GM19467 (cell line): ENCODE measurements around the gene PPP2R2B.

Experiments used
- ATAC-seq: cut with Tn5 transposase; IDR thresholded peaks from one replicate; pipeline ENCODE4 v1.9.1; 2021; ENCODE audit warnings: mild to moderate bottlenecking, moderate library complexity; ENCODE audit not compliant: unreplicated experiment

Gene PPP2R2B

DNA sequence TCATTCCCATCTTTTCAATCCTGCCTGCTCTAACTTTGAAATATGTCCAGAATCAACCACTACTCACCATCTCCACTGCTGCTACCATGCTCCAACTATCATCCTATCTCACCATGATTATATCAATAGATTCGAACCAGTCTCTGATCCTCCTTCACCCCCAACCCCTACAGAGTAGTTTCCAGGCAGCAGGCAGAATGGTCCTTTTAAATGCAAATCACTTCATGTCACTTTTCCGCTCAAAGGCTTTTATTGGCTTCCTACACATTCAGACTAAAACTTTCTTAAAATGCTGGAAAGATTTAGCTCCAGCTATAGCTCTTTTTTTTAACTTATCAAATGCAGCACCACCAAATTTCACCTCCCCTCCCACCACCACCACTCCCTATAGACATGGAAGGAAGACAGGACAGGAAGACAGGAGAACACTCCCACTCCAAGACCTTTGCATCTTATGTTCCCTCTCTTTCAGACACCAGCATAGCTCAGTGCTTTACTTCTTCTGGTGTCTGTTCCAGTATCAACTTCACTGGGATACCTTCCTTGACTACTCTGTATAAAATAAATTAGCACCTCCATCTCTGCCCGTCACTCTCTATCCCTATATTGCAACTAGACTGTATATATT is 9.9 kb upstream of the PPP2R2B start:
- ATAC-seq, result no peak

DNA sequence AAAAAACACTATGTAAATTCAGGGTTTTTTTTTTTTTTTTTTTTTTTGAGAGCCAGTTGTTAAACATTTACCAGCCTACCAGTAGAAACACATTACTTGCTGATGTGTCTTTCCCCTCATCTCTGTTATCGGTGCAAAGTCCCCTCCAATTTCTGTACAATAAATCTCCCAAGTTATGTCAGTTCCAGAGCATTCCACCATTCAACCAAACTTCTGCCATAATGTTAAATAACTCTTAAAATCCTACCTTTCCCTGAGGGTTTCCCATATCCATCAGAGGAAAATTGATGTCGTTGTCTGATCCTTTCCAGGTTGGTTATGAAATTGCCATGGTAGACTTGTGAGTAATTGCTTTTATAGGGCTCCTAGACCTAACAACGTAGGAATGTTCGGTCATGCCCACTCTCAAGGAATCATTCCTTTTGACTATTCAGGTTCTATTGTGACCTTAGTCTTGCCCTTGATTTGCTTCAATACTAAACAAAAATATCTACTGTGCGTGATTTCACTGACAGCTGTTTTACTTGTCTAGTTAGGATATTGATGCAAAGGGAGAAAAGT is 5.6 kb upstream of the PPP2R2B start:
- no peak for ATAC-seq

DNA sequence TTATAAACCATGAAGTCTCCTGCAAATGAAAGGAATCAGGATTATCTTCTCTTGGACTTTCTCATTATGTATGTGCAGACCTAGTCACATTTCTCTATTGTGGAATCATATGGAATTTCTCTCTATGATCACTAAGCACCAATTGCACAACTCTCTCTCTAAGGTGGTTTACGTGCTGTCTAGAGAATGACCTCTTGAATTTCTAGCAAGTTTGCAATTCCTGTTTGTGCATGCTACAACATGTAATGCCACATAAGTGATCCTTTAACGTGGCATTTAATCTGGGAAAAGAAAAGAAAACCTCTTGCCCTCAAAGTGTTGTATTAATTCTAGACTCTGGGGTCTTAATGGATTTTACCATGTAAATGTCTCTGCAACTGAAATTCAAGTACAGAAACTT is 5.0 kb upstream of the PPP2R2B start:
- no peak for ATAC-seq

DNA sequence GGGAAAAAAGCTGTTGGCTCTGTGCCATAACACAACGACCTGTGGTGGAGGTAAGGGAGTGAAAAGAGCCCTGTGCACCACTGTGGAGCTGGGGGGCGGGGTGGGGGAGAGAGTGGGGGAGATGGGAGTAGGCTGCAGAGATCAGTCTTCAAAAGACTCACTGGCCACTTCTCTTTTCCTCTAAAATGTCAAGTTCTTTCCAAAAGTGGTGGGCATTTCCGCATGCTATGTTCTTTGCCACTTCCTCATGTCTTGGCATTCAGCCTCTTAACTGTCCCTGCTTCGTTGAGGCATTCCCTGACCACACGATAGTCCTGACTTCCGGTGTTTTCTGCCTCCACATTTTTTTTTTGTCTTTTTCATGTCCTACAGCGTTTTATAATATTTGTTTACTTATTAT is 2.4 kb upstream of the PPP2R2B start:
- ATAC-seq, result no peak

DNA sequence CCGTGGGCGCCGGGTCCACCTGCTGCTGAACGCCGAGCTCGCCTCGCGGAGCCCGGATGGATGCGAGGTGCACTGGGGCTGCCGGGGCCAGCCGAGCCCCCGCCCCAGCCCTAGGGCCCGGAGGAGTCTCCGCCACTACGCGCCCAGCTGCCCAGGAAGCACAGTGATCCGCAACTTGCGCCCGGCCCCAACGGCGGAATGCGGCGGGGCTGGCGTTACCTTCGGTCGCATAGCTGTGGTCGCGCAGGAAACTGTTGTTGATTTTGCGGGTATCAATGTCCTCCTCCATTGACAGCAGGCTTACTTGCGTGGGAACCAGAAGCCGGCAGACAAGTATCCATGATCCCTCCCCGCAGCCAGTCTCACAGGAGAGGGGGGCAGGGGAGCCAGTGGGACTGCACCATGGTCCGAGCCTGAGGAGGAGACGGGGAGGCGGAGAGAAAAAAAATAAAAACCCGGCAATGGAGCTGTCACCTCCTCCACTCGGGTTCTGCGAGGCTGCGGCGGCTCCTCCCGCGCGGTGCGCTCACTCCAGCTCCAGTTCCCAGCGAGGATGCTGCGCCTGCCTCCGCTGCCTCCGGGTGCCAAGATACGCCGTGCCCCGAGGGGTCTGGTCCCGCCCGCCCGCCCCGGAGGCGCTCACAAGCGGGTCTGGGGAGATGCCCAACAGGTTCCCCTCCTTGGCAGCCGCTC is 628 bp downstream of the PPP2R2B start:
- ATAC-seq, result no peak

DNA sequence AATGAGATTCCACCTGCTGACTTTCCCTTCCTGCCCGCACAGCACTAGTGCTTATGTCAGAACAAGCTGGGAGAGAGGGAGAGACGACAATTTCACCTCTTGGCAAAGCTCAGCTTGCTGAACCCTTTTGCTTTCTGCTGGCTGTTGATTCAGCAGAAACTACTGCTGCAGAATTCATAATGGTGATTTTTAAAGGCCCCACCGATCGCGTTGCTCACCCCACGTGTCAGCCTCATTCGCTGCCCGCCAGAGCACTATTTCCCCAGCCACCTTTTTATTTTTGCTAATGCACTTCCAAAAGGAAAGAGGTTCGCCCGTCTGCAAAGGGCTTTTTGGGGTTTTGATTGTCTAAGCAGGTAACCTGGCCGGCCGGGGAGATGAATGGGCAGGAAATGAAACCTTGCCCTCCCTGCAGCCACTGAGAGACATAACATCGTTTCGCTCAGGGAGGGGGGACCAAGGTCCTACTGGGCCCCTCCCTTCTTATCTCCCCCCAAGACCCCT is 1.3 kb downstream of the PPP2R2B start:
- no peak for ATAC-seq

DNA sequence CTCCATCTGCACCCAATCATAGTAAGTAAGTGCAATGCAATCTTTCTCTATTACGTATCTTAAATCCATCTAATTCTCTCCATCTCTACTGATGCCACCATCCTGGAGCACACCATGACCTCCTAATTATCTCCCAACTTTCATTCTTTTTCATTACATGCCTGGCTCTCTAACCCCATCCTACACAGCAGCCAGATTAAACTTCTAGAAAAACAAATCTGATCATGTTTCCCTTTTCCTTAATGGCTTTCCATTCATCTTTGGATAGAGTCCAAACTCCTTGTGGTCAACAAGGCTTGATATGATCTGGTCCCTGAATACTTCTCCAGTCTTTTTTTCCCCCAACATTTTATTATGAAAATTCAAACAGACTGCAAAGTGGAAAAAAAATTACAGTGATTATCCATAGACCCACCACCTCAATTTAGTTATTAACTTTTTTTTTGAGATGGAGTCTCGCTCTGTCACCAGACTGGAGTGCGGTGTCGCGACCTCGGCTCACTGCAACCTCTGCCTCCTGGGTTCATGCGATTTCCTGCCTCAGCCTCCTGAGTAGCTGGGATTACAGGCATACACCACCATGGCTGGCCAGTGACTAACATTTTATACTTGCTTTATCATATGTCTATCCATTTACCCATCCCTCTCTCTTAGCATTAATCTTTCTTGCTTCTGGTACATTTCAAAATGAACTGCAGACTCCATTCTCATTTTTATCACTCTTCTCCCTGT is 5.2 kb downstream of the PPP2R2B start:
- ATAC-seq, result no peak

DNA sequence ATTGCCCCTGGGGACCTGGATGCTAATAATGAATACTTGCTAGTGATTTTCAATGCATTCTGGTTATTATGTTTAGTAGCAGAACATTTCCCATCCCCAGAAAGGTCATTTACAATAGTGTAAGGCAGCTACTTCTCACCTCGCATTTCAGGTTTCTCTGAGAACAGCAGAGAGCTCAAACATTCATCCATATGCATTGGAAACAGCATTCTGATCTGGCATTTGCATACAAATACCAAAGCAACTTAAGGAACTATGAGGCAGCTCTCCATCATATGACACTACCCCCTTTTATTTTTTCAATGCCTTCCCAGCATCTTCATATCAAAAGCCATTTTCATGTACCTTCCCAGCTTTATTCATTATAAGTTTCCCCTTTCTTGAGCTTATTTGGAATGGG is 6.4 kb downstream of the PPP2R2B start:
- no peak for ATAC-seq

DNA sequence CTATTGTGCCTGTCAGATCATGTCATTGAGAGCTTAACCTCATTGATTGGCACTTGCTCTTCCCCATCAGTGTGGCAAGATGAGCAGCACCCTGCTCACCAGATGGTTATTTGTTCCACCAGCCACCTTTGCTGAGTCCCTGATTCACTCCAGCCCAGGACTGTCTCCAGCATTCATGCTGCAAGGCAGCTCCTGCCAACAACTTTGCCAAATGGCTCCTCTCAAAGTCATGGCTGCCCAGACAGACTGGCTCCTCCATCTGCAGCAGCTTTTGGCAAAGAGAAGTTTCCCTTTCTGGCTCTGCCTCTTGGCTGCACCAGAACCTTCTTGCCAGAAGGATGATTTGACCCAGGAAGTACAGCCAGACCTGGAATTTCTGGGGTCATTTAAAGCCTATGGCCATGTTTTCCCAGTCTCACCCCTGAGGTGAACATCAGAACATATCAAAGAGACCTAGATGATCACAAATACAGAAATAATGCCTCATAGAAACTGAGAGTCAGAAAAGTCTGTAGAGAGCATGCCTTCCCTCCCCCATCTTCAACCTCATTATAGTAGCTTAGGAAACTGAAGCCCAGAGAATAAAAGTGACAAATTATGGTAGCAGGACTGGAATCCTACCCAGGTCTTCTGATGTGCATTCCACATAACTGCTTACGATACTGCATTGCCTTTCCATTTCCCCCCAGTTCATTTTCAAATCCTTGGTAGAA is 10.4 kb downstream of the PPP2R2B start:
- no peak for ATAC-seq

DNA sequence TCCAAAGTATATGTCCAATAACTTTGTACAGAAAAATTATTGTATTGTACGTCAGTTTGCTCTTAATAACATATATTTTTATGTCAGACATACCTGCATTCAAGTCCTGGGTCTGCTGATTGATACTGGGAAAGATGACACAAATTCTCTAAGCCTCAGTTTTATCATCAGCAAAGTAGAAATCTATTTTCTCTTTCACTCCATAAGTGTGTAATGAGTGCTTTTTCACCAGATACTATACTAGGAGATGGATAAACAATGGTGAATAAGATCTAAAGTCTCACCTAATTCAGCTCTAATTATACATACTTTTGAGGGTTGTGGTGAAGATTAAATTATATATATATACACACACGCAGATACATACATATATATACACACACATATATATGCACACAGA is 12.3 kb downstream of the PPP2R2B start:
- ATAC-seq, result no peak

DNA sequence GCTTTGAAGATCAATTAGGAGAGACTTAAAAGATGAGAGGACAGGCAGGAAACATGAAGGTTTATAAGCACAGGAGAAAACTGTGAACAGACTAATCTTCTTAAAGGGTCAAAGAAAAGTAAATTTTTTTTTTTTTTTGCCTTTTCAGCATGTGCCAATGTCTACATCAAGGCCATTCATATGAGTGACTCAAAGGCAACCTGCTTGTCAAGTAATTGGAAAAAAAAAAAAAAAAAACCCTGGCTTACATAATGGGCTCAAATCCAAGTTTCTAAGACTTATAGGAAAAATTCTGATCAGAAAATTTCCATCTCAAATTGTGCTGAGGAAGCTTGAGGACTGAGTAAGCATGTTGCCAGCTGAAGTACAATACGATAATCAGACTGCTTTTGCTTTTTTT is 15.9 kb downstream of the PPP2R2B start:
- ATAC-seq, result no peak

DNA sequence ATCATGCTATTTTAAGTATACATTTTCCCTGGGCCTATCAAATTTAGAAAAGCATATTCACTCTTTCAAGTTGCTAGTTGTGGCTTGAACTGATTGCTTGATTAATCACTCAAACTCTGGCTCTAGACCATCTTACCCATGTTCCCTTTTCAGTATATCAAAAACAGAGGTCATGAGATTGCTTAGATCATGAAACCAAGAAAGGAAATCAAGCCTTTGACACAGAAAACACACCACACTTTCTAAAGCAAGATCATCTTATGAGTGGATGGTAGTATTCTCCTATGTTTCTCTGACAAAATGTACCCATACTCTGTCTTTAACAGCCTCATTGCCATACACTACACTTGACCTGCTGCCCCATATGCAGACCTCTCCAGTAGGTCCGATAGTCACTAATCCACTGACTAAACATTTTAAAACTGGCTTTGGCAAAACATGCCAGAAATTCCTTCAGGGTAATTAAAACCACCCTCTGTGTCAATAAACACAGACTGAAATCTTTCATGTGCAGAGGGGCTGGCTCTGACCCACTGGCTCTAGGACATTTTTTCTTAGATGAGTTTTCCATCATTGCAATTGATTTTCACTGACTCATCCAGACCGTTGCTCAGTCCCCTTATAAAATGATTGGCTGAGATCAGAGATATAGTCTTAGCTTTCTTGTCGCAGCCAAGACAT is 18.2 kb downstream of the PPP2R2B start:
- ATAC-seq, result no peak

DNA sequence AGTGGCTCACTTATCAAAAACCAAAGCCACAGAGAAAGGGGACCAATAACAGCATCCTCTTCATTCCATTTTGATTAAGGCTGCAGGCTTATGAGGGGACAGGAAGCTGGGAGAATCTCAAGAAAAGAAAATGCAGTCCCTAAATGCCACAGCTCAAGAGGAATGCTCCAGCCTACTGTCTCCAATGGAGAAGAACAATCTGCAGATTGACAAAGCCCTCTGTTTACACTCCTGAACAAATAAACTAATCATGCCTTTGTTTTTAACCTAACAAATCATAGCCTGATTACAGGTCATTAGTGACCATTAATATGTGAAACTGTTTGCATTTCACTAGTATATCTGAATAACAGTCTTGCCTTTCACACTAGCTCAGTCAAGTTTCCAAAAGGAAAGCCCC is 26.5 kb downstream of the PPP2R2B start:
- no peak for ATAC-seq

DNA sequence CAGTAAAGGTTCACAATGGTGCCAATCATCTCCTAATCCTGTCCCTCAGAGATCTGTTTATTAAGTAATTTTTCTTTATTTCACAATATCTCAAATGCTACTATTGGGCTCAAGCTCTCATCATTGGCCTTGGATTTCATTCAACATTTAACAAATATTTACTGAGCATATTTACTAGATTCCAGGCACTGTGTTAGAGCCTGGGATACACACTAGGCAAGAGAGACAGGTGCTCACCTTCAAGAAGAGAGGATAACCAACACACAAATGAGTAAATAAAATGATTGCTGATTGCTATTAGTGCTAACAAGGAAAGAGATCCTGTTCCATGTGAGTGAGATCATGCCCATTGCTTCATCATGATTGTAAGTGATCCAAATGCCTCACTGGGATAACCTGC is 27.4 kb downstream of the PPP2R2B start:
- no peak for ATAC-seq

DNA sequence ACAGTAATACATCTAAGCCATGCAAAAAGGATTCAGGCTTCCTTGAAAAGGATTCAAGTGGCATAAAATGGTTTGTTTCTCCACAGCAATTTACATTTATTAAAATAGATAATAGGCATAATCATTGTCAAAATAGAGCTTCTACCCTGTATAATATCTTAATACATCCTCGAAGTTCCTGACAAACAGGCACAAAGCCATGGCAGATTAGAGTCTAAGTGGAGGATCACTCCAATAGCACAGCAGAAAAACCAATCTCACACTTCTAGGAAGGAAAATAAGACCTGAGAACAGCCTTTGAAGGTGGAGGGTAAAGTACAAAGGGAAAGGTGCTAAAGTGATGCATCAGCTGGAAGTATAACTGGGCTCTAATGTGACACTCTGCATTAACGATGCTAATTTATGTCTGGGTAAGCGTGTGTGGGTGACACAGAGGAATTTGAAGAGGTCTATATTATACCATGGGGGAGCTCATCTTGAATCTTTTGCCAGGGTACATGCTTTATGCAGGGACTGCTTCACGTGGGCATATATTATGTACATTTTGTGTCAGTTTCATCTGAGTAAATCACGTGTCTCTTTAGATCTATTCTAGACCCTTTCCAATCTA is 28.8 kb downstream of the PPP2R2B start:
- no peak for ATAC-seq

DNA sequence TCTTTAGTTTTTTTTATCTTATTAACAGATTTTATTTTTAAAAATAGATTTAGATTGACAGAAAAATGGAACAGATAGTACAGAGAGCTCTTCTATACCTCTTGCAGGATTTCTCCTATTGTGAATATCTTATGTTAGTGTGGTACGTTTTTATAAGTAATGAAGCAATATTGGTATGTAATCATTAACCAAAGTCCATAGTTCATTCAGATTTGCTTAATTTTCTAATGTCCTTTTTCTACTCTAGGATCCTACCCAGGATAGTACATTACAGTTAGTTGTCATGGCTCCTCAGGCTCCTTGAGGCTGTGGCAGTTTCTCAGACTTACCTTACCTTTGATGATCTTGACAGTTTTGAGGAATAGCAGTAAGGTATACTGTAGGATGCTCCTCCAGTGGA is 30.4 kb downstream of the PPP2R2B start:
- no peak for ATAC-seq

DNA sequence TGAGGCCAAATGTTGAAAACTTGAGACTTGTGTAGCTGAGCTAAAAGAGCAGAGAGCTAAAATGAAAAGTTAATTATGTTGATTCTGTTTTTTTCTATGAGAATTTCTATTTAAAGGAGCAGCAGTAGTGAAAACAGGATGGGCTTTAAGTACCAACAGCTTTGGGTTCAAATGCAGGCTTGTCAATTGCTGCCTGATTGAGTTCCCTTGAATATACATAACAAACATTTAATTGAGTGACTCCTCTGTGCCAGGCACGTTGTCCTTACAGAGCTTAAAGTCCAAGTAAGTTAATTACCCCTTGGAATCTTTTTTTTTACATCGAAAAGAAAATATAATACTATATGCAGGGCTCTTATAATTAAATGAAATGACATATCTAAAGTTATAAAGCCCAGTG is 38.5 kb downstream of the PPP2R2B start:
- ATAC-seq, result no peak

DNA sequence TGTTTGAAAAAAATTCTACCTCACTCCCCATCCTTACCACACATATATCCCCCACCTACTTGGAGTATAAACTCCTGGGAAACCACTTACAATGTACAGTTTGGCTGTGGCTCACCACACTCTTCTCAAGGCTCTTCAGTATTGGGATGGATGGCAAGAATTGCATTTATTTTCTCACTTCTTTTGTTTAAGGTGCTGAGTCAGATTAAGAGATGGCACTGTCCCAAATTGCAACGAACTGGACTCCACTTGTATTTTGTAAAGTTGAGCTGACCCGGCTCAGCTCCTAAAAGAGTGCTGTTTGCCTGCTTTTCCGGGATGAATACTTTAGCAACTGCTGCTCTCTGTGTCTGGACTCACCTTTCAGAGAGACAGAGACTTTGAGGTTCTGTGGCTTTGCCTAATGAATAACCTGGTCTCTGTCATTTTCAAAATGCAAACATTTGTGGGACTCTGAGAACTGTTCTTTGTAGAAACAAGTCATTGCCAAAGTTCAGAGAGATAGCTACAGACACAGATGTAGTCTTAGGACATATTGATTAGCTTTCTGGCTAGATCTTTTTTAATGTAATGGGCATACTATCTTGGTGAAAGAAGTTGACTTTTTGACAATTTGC is 42.2 kb downstream of the PPP2R2B start:
- ATAC-seq, result no peak

DNA sequence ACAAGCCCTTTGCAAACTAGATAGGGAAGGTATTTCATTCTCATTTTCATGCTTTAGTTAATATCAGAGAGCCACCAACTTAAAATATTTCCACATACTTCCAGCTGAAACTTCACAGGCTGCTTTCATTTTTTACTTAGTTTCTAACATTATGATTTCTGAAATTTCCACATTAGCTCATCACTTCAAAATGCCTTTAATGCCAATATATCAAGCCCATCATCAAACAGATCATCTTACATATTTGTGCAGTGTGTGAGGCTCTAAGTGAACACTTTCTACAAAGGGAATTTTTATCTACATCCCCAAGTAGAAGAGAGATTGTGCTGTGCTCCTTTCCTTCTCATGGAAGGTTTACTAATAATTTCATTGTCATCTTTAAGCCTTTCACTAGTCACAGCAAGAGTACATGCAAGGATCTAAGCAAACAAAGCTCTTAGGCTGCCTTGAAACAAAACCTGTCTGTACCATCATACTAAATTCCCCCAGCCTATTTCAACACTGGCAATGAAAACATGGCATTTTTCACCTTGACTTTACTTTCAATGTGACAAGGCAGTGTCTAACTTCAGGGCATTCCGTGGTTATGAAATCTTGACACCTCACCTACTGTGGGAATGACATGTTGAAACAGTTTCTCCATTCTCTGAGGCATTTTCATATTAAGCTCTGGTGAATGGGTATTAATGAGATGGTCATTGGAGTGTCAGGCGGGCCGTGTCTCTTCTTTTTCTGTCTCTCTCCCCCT is 45.4 kb downstream of the PPP2R2B start:
- no peak for ATAC-seq
